Measurements from ENCODE around the gene CHID1.

- TF ChIP-seq CHD1 (IDR thresholded peaks at IDR 0.05; ENCODE audit: low read depth, low read length) = no peak
- TF ChIP-seq, protein P1, sequence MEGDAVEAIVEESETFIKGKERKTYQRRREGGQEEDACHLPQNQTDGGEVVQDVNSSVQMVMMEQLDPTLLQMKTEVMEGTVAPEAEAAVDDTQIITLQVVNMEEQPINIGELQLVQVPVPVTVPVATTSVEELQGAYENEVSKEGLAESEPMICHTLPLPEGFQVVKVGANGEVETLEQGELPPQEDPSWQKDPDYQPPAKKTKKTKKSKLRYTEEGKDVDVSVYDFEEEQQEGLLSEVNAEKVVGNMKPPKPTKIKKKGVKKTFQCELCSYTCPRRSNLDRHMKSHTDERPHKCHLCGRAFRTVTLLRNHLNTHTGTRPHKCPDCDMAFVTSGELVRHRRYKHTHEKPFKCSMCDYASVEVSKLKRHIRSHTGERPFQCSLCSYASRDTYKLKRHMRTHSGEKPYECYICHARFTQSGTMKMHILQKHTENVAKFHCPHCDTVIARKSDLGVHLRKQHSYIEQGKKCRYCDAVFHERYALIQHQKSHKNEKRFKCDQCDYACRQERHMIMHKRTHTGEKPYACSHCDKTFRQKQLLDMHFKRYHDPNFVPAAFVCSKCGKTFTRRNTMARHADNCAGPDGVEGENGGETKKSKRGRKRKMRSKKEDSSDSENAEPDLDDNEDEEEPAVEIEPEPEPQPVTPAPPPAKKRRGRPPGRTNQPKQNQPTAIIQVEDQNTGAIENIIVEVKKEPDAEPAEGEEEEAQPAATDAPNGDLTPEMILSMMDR (conservative IDR thresholded peaks at IDR 0.05; ENCODE audit: low read depth, low read length) = no peak
- no peak for TF ChIP-seq USF2 (IDR thresholded peaks at IDR 0.05; ENCODE audit: low read depth, low read length)
- TF ChIP-seq POLR2A (IDR thresholded peaks at IDR 0.05; ENCODE audit: low read depth, low read length) = no peak
- no peak for TF ChIP-seq NFE2L2 (IDR thresholded peaks at IDR 0.05; ENCODE audit: low read depth, low read length)
- no peak for TF ChIP-seq MXI1 (IDR thresholded peaks at IDR 0.05; ENCODE audit: borderline replicate concordance, low read depth, low read length)
- no peak for TF ChIP-seq BHLHE40 (IDR thresholded peaks at IDR 0.05; ENCODE audit: low read depth, low read length)
- no peak for TF ChIP-seq RFX5 (IDR thresholded peaks at IDR 0.05; ENCODE audit: low read depth, low read length)
- no peak for TF ChIP-seq FOS (IDR thresholded peaks at IDR 0.05; ENCODE audit: low read depth, low read length)
- no peak for TF ChIP-seq SMC3 (IDR thresholded peaks at IDR 0.05; ENCODE audit: low read depth, low read length)
- TF ChIP-seq MAFK (IDR thresholded peaks at IDR 0.05; ENCODE audit: low read depth, low read length) = no peak
- TF ChIP-seq CEBPB (IDR thresholded peaks at IDR 0.05; ENCODE audit: low read depth, low read length) = no peak
Observed at GRCh38 chr11:870418-870817, 40.2 kb downstream of the CHID1 start.
